Measurements from ENCODE around the gene PNMA6F.
"Not testable (repeated sequence)": the region's sequence is repeated elsewhere in the genome, so short reads cannot be mapped to it uniquely, and the experiment has no call there.

Gene PNMA6F

GRCh38 chrX:153299855-153300254 lies 21.7 kb downstream of the PNMA6F start:
- Histone ChIP-seq H3K9ac (no peak overlapping the region), H2AFZ (ENCODE audit: low read depth) (no peak overlapping the region), H3K4me2 (no peak overlapping the region), H3K79me2 (ENCODE audit: insufficient read depth, low read depth) (no peaks in the 10 kb centered on the region), H4K20me1 (ENCODE audit: insufficient read depth) (no peaks in the 10 kb centered on the region), H3K36me3 (ENCODE audit: insufficient read depth) (no peaks in the 10 kb centered on the region), H3K4me3 (IDR thresholded peaks at IDR 0.05; ENCODE audit: insufficient read depth, low read depth, low read length) (no peak overlapping the region), H3K27me3 (ENCODE audit: insufficient read depth, low read depth) (no peaks in the 10 kb centered on the region), H3K27ac (no peak overlapping the region), H3K4me1 (ENCODE audit: low read depth, poor library complexity, severe bottlenecking) (no peaks in the 10 kb centered on the region)
- TF ChIP-seq, protein P1, sequence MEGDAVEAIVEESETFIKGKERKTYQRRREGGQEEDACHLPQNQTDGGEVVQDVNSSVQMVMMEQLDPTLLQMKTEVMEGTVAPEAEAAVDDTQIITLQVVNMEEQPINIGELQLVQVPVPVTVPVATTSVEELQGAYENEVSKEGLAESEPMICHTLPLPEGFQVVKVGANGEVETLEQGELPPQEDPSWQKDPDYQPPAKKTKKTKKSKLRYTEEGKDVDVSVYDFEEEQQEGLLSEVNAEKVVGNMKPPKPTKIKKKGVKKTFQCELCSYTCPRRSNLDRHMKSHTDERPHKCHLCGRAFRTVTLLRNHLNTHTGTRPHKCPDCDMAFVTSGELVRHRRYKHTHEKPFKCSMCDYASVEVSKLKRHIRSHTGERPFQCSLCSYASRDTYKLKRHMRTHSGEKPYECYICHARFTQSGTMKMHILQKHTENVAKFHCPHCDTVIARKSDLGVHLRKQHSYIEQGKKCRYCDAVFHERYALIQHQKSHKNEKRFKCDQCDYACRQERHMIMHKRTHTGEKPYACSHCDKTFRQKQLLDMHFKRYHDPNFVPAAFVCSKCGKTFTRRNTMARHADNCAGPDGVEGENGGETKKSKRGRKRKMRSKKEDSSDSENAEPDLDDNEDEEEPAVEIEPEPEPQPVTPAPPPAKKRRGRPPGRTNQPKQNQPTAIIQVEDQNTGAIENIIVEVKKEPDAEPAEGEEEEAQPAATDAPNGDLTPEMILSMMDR (conservative IDR thresholded peaks at IDR 0.05; ENCODE audit: low read depth, low read length), result no peak

GRCh38 chrX:153297376-153297775 lies 24.2 kb downstream of the PNMA6F start:
- Histone ChIP-seq H3K27ac (no peak overlapping the region), H3K27me3 (ENCODE audit: insufficient read depth, low read depth) (no peaks in the 10 kb centered on the region), H3K9ac (no peak overlapping the region), H3K36me3 (ENCODE audit: insufficient read depth) (no peaks in the 10 kb centered on the region), H3K4me3 (IDR thresholded peaks at IDR 0.05; ENCODE audit: insufficient read depth, low read depth, low read length) (no peak overlapping the region), H3K4me2 (no peak overlapping the region), H3K79me2 (ENCODE audit: insufficient read depth, low read depth) (no peaks in the 10 kb centered on the region), H2AFZ (ENCODE audit: low read depth) (no peak overlapping the region), H4K20me1 (ENCODE audit: insufficient read depth) (no peaks in the 10 kb centered on the region), H3K4me1 (ENCODE audit: low read depth, poor library complexity, severe bottlenecking) (peaks cover 4% of the 10 kb centered on the region)
- TF ChIP-seq, protein P1 (conservative IDR thresholded peaks at IDR 0.05; ENCODE audit: low read depth, low read length), result no peak

- H3K9ac ChIP-seq; H4K20me1 ChIP-seq (ENCODE audit: insufficient read depth); H3K4me2 ChIP-seq; H2AFZ ChIP-seq (ENCODE audit: low read depth); H3K4me3 ChIP-seq (IDR thresholded peaks at IDR 0.05; ENCODE audit: insufficient read depth, low read depth, low read length); H3K36me3 ChIP-seq (ENCODE audit: insufficient read depth); H3K79me2 ChIP-seq (ENCODE audit: insufficient read depth, low read depth); H3K27ac ChIP-seq; H3K27me3 ChIP-seq (ENCODE audit: insufficient read depth, low read depth); H3K4me1 ChIP-seq (ENCODE audit: low read depth, poor library complexity, severe bottlenecking): not testable (repeated sequence)
These were observed 28.0 kb downstream of the PNMA6F start for GRCh38 chrX:153293485-153294071.

- not testable (repeated sequence) for H3K36me3 ChIP-seq (ENCODE audit: insufficient read depth); H3K4me3 ChIP-seq (IDR thresholded peaks at IDR 0.05; ENCODE audit: insufficient read depth, low read depth, low read length); H3K9ac ChIP-seq; H3K79me2 ChIP-seq (ENCODE audit: insufficient read depth, low read depth); H2AFZ ChIP-seq (ENCODE audit: low read depth); H3K27me3 ChIP-seq (ENCODE audit: insufficient read depth, low read depth); H3K4me2 ChIP-seq; H3K27ac ChIP-seq; H3K4me1 ChIP-seq (ENCODE audit: low read depth, poor library complexity, severe bottlenecking); H4K20me1 ChIP-seq (ENCODE audit: insufficient read depth)
These were observed 32.8 kb downstream of the PNMA6F start for GRCh38 chrX:153288807-153289206.

- H3K4me3 ChIP-seq (IDR thresholded peaks at IDR 0.05; ENCODE audit: insufficient read depth, low read depth, low read length); H3K36me3 ChIP-seq (ENCODE audit: insufficient read depth); H3K27ac ChIP-seq; H2AFZ ChIP-seq (ENCODE audit: low read depth); H4K20me1 ChIP-seq (ENCODE audit: insufficient read depth); H3K79me2 ChIP-seq (ENCODE audit: insufficient read depth, low read depth); H3K4me1 ChIP-seq (ENCODE audit: low read depth, poor library complexity, severe bottlenecking); H3K27me3 ChIP-seq (ENCODE audit: insufficient read depth, low read depth); H3K9ac ChIP-seq; H3K4me2 ChIP-seq: not testable (repeated sequence)
These were observed 35.9 kb downstream of the PNMA6F start for GRCh38 chrX:153285678-153286077.

DNA sequence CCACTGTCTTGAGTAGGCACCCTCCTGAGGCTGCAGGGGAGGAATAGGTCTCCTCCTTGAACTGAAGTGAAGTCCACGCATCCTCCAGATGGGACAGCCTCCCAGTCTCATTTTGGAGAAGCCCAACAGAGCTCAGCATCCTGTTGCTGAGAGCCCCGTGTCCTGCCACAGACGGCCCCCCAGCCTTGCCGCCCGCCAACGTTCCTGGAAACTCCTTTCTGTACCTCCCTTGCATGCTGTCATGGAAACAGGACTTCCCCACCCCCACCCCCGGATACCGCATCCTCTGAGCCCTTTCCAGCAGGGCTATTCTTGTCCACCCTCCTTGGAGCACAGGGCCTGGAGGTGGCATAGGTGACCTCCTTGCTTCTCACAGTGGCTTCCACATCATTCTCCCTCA lies 37.6 kb downstream of the PNMA6F start:
- H3K4me3 ChIP-seq (IDR thresholded peaks at IDR 0.05; ENCODE audit: insufficient read depth, low read depth, low read length); H3K79me2 ChIP-seq (ENCODE audit: insufficient read depth, low read depth); H2AFZ ChIP-seq (ENCODE audit: low read depth); H3K27me3 ChIP-seq (ENCODE audit: insufficient read depth, low read depth); H4K20me1 ChIP-seq (ENCODE audit: insufficient read depth); H3K36me3 ChIP-seq (ENCODE audit: insufficient read depth); H3K4me2 ChIP-seq; H3K4me1 ChIP-seq (ENCODE audit: low read depth, poor library complexity, severe bottlenecking); H3K9ac ChIP-seq; H3K27ac ChIP-seq: not testable (repeated sequence)

DNA sequence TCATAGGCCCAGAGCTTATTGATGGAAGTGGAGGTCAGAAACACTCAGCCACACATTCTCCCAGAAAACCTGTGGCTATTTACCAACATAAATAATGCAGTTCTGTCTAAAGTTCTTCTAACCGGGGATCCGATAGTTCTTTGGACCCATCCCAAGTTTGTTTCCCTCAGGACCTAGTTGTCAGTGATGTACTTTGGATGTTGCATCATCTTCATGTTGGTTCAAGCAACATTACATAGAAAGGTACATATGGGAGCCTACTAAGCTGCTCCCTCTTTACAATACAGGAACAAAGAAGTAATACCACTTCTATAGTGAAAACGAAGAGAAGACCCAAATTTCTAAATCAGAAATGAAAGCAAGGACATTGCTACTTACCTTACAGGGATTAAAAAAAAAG lies 39.8 kb downstream of the PNMA6F start:
- H3K4me3 ChIP-seq (IDR thresholded peaks at IDR 0.05; ENCODE audit: insufficient read depth, low read depth, low read length); H3K79me2 ChIP-seq (ENCODE audit: insufficient read depth, low read depth); H4K20me1 ChIP-seq (ENCODE audit: insufficient read depth); H3K4me1 ChIP-seq (ENCODE audit: low read depth, poor library complexity, severe bottlenecking); H3K27me3 ChIP-seq (ENCODE audit: insufficient read depth, low read depth); H3K27ac ChIP-seq; H3K36me3 ChIP-seq (ENCODE audit: insufficient read depth); H3K4me2 ChIP-seq; H2AFZ ChIP-seq (ENCODE audit: low read depth); H3K9ac ChIP-seq: not testable (repeated sequence)

DNA sequence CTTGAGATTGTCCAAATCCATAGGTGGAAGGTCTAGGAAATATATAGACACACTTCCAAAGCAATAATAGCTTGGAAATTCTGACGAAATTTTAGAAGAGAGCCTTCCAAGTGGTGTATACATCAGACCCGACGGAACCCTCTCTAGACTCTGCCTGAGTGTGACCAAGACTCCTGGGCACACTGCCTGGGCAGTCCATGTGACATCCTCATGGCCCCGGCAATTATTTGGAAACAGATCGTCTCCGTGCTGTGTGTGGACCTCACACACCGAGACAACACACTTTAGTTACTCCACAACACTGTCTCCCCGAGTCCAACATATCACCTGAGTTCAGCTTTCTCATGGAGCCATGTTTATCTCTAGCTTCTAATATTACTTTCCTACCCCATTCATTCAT lies 42.3 kb downstream of the PNMA6F start:
- H4K20me1 ChIP-seq (ENCODE audit: insufficient read depth); H3K9ac ChIP-seq; H3K27me3 ChIP-seq (ENCODE audit: insufficient read depth, low read depth); H3K4me1 ChIP-seq (ENCODE audit: low read depth, poor library complexity, severe bottlenecking); H3K27ac ChIP-seq; H3K36me3 ChIP-seq (ENCODE audit: insufficient read depth); H3K79me2 ChIP-seq (ENCODE audit: insufficient read depth, low read depth); H3K4me2 ChIP-seq; H3K4me3 ChIP-seq (IDR thresholded peaks at IDR 0.05; ENCODE audit: insufficient read depth, low read depth, low read length); H2AFZ ChIP-seq (ENCODE audit: low read depth): not testable (repeated sequence)

DNA sequence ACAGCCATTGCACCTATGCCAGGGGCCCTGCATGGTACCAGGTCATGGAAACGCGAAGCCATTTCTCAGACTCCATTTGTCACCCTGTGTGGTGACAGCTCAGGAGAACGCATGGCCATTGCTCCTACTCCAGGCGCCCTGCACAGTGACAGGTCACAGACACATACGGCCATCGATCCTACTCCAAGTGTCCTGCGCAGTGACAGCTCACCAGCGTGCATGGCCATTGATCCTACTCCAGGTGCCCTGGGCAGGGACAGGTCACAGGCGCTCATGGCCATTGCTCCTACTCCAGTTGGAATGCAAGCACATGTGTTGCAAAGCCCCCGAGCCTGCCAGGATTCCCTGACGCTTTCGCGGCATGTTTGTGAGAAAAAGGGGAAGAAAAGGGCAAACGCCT lies 45.5 kb downstream of the PNMA6F start:
- not testable (repeated sequence) for H3K36me3 ChIP-seq (ENCODE audit: insufficient read depth); H3K4me1 ChIP-seq (ENCODE audit: low read depth, poor library complexity, severe bottlenecking); H2AFZ ChIP-seq (ENCODE audit: low read depth); H3K27me3 ChIP-seq (ENCODE audit: insufficient read depth, low read depth); H4K20me1 ChIP-seq (ENCODE audit: insufficient read depth); H3K9ac ChIP-seq; H3K4me2 ChIP-seq; H3K27ac ChIP-seq; H3K4me3 ChIP-seq (IDR thresholded peaks at IDR 0.05; ENCODE audit: insufficient read depth, low read depth, low read length); H3K79me2 ChIP-seq (ENCODE audit: insufficient read depth, low read depth)

Data from KMS-11 (cell line).